ENCODE data around the gene LRRC3B. TPM values are rescaled to one million over a fixed set of nuclear protein-coding genes. Genes with fewer than 3 reads are reported as not detected.

Gene LRRC3B, protein sequence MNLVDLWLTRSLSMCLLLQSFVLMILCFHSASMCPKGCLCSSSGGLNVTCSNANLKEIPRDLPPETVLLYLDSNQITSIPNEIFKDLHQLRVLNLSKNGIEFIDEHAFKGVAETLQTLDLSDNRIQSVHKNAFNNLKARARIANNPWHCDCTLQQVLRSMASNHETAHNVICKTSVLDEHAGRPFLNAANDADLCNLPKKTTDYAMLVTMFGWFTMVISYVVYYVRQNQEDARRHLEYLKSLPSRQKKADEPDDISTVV
- not detected in 2 replicates for total RNA-seq

GRCh38 chr3:26622621-26623418 lies at the start of gene LRRC3B:
LRRC3B (plus strand) TSS chr3:26622772; CDS start chr3:26709673, 86,901 bp downstream.

